Measurements from ENCODE around the gene IRGM. TPM values are rescaled to one million over a fixed set of nuclear protein-coding genes. Genes with fewer than 3 reads are reported as not detected.
"Not testable (repeated sequence)": the region's sequence is repeated elsewhere in the genome, so short reads cannot be mapped to it uniquely, and the experiment has no call there.

The IRGM gene, protein sequence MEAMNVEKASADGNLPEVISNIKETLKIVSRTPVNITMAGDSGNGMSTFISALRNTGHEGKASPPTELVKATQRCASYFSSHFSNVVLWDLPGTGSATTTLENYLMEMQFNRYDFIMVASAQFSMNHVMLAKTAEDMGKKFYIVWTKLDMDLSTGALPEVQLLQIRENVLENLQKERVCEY
- total RNA-seq (2022) (not detected in 2 replicates), Bru-seq, nascent RNA (not detected), BruChase-seq, experiment 1, labeled RNA remaining after a 6-hour chase (not detected), BruChase-seq, experiment 2, labeled RNA remaining after a 2-hour chase (percentile 16 among the genes with signal in this experiment)
- long read RNA-seq, partial matches to known transcripts, result 0 of 1 reads
- long read RNA-seq, other reads (novel, unspliced or antisense), result 1 of 1 reads

DNA sequence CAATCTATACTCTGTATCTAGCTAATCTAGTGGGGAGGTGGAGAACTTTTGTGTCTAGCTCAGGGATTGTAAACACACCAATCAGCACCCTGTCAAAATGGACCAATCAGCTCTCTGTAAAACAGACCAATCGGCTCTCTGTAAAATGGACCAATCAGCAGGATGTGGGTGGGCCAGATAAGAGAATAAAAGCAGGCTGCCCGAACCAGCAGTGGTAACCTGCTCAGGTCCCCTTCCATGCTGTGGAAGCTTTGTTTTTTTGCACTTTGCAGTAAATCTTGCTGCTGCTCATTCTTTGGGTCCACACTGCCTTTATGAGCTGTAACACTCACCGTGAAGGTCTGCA is at the start of gene IRGM:
Gene IRGM (plus strand): TSS at position 214 of the 346 bp plus-strand sequence. CDS start 1,603 bp downstream, outside the sequence.
- CTCF ChIA-PET, result interaction anchor here (3.3 kb wide), 1 partner anchor 45 kb away, joined by 28 read pairs; no protein-coding TSS in a partner anchor
- not testable (repeated sequence) for DNase-seq; H3K27ac Mint-ChIP-seq (ENCODE audit: unreplicated experiment); H3K4me1 Mint-ChIP-seq (ENCODE audit: low read depth, unreplicated experiment); H3K9me3 Mint-ChIP-seq (ENCODE audit: low read depth, unreplicated experiment); H3K36me3 Mint-ChIP-seq (ENCODE audit: insufficient read depth, unreplicated experiment); H3K4me3 Mint-ChIP-seq (ENCODE audit: low read depth, unreplicated experiment); BruUV-seq (replicated peaks)
- intact Hi-C loops (cut with micrococcal nuclease; ENCODE audit: unreplicated experiment), result loop anchor here (5.0 kb wide), 1 partner anchor 189 kb away; no protein-coding TSS in a partner anchor
- H3K27me3 Mint-ChIP-seq (ENCODE audit: unreplicated experiment), result peaks cover 66% of the 10 kb centered on the region

DNA sequence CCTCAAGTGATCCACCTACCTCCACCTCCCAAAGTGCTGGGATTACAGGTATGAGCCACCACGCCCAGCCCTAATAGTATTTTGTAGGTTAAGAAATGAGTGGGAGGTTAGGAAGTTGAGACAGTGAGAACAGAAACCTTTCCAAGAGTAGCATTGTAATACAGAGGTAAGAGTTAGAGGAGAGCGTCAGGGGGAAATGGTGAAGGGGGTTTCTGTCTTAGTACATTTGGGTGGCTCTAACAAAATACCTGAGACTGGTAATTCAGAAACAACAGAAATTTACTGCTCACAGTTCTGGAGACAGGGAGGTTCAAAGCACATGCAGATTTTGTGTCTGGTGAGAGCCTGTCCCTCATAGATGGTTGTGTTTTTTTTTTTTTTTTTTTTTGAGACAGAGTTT is 48.9 kb upstream of the IRGM start:
- DNase-seq, result no peak
- no TSS peak for BruUV-seq (replicated peaks)
- Mint-ChIP-seq H3K4me3 (ENCODE audit: low read depth, unreplicated experiment) (no peak overlapping the region), H3K9me3 (ENCODE audit: low read depth, unreplicated experiment) (no peaks in the 10 kb centered on the region), H3K36me3 (ENCODE audit: insufficient read depth, unreplicated experiment) (peaks cover 8% of the 10 kb centered on the region), H3K27ac (ENCODE audit: unreplicated experiment) (no peak overlapping the region), H3K4me1 (ENCODE audit: low read depth, unreplicated experiment) (no peaks in the 10 kb centered on the region), H3K27me3 (ENCODE audit: unreplicated experiment) (no peaks in the 10 kb centered on the region)
- CTCF ChIA-PET, result interaction anchor here (0.7 kb wide), 1 partner anchor 956 kb away, joined by 4 read pairs; no protein-coding TSS in a partner anchor
- intact Hi-C loops (cut with micrococcal nuclease; ENCODE audit: unreplicated experiment), result no loop called here
- TF ChIP-seq, protein P1, sequence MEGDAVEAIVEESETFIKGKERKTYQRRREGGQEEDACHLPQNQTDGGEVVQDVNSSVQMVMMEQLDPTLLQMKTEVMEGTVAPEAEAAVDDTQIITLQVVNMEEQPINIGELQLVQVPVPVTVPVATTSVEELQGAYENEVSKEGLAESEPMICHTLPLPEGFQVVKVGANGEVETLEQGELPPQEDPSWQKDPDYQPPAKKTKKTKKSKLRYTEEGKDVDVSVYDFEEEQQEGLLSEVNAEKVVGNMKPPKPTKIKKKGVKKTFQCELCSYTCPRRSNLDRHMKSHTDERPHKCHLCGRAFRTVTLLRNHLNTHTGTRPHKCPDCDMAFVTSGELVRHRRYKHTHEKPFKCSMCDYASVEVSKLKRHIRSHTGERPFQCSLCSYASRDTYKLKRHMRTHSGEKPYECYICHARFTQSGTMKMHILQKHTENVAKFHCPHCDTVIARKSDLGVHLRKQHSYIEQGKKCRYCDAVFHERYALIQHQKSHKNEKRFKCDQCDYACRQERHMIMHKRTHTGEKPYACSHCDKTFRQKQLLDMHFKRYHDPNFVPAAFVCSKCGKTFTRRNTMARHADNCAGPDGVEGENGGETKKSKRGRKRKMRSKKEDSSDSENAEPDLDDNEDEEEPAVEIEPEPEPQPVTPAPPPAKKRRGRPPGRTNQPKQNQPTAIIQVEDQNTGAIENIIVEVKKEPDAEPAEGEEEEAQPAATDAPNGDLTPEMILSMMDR (IDR thresholded peaks at IDR 0.05; ENCODE audit: unreplicated experiment), result no peak

DNA sequence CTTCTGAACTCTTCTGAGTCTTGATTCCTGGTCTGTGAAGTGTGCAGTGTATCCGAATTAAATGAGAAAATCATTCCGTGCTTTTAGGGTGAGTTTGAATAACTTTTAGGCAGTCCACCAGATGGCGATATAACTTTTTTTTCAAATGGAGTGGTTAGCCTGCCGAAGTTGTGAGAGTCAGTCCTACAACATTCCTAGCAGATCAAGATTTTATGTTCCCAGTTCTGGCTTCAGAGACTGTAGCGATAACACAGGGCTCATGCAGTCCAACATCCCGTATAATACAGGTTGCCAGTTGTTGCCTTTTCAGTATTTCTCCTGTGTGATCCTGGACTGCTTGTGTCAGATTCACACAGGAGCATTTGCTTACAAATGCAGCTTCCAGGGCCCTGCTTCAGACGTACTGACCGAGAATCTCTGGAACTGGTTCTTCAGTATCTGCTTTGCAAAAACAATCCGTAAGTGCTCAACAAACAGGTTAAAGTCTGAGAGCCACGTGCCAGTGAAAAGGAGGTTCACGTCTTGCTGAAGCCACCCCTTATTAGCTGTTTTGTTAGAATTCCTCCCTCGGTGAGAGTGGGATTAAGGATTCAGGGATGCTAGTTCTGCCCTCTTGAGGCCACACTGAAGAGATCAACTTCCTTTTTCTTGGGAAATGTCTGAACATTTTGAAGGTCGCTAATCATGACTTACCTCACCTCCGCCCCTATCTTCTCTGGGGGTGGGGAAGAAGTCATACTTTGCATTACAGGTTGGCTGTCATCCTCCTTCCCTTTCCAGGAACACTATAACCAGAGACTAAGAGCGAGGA is 45.0 kb upstream of the IRGM start:
- H3K27ac Mint-ChIP-seq (ENCODE audit: unreplicated experiment), result peak overlapping the region; percentile 2
- intact Hi-C loops (cut with micrococcal nuclease; ENCODE audit: unreplicated experiment), result loop anchor here (1.0 to 10.0 kb wide), 6 partner anchors 46 to 511 kb away; no protein-coding TSS in a partner anchor
- TF ChIP-seq, protein P1 (IDR thresholded peaks at IDR 0.05; ENCODE audit: unreplicated experiment), result peak; percentile 60
- H3K27me3 Mint-ChIP-seq (ENCODE audit: unreplicated experiment), result peaks cover 23% of the 10 kb centered on the region
- peaks cover 3% of the 10 kb centered on the region for H3K9me3 Mint-ChIP-seq (ENCODE audit: low read depth, unreplicated experiment)
- H3K4me1 Mint-ChIP-seq (ENCODE audit: low read depth, unreplicated experiment), result no peaks in the 10 kb centered on the region
- peak overlapping the region; percentile 63 for H3K4me3 Mint-ChIP-seq (ENCODE audit: low read depth, unreplicated experiment)
- CTCF ChIA-PET, result interaction anchor here (0.6 to 2.3 kb wide), 10 partner anchors 11 to 451 kb away, joined by 3 to 28 read pairs (median 6); partner anchors contain the start of genes DCTN4, GM2A, IRGM and RBM22
- peak; percentile 65 for DNase-seq
- no TSS peak for BruUV-seq (replicated peaks)
- peaks cover 8% of the 10 kb centered on the region for H3K36me3 Mint-ChIP-seq (ENCODE audit: insufficient read depth, unreplicated experiment)

DNA sequence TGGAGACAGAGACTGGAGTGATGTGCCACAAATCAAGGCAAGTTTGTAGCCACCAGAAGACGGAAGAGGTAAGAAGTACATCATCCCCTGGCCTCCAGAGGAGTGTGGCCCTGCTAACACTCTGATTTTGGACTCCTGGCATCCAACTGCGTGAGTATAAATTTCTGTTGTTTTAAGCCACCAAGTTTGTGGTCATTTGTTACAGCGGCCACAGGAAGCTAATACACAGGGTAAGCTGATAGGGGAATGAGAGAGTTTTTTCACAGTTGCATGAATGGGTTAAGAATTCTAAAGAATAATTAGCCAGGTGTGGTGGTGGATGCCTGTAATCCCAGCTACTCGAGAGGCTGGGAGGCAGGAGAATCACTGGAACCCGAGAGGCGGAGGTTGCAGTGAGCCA is 41.9 kb upstream of the IRGM start:
- no peak overlapping the region for H3K4me3 Mint-ChIP-seq (ENCODE audit: low read depth, unreplicated experiment)
- CTCF ChIA-PET, result no interaction called here
- BruUV-seq (replicated peaks), result no TSS peak
- H3K4me1 Mint-ChIP-seq (ENCODE audit: low read depth, unreplicated experiment), result no peaks in the 10 kb centered on the region
- H3K9me3 Mint-ChIP-seq (ENCODE audit: low read depth, unreplicated experiment), result peaks cover 3% of the 10 kb centered on the region
- H3K27me3 Mint-ChIP-seq (ENCODE audit: unreplicated experiment), result peaks cover 23% of the 10 kb centered on the region
- peaks cover 8% of the 10 kb centered on the region for H3K36me3 Mint-ChIP-seq (ENCODE audit: insufficient read depth, unreplicated experiment)
- intact Hi-C loops (cut with micrococcal nuclease; ENCODE audit: unreplicated experiment), result loop anchor here (5.0 to 10.0 kb wide), 3 partner anchors 183 to 508 kb away; no protein-coding TSS in a partner anchor
- no peak for DNase-seq
- TF ChIP-seq, protein P1 (IDR thresholded peaks at IDR 0.05; ENCODE audit: unreplicated experiment), result no peak
- H3K27ac Mint-ChIP-seq (ENCODE audit: unreplicated experiment), result no peak overlapping the region
